Measurements from ENCODE around the gene ELF1.

DNA sequence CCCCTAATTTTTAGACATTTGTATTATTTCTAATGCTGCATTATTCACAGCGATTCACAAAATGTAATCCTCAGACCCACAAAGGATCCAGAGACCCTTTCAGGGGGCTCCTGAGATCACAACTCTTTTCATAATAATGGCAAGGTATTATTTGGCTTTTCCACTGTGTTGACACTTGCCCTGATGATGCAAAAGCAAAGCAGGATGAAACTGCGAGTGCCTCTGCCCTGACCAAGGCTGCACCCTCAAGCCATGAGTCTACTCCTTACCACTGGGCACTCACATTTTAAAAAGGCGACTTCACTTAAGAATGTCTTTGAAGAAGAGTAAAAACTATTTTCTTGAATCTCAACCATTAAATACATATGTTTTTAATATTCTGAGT, 11.4 kb downstream of the ELF1 start:
- TF ChIP-seq CTCF (IDR thresholded peaks at IDR 0.05) (no peak), POLR2A (IDR thresholded peaks at IDR 0.05) (no peak)
